ENCODE results near the gene CEP164.

GRCh38 chr11:117424781-117425180, 97.1 kb downstream of the CEP164 start:
- no peak for TF ChIP-seq CTCF (IDR thresholded peaks at IDR 0.05 in 2 of 3, conservative IDR thresholded peaks at IDR 0.05 in 1 of 3; ENCODE audit: borderline replicate concordance in 1 of 3, insufficient read depth in 1 of 3, low read depth in 2 of 3, low read length in 2 of 3)
- TF ChIP-seq TCF7L2 (IDR thresholded peaks at IDR 0.05; ENCODE audit: borderline replicate concordance, extremely low read depth, insufficient read depth, insufficient read length) = no peak
- no peak for TF ChIP-seq REST (IDR thresholded peaks at IDR 0.05; ENCODE audit: low read depth)
- no peak for TF ChIP-seq EZH2 (IDR thresholded peaks at IDR 0.05)
- TF ChIP-seq POLR2A (IDR thresholded peaks at IDR 0.05; ENCODE audit: borderline replicate concordance, extremely low read depth, insufficient read depth, insufficient read length) = no peak
- no peak for TF ChIP-seq YY1 (IDR thresholded peaks at IDR 0.05; ENCODE audit: extremely low read depth, insufficient replicate concordance, low read depth, low read length)
- no peak for TF ChIP-seq SP1 (IDR thresholded peaks at IDR 0.05; ENCODE audit: low read depth)
